NK-92 treated with Interleukin-12 subunit alpha and Interleukin-12 subunit beta, amount 100 ng/mL, for 24 hours (cell line): ENCODE measurements around the gene RASAL3.
"Not testable (repeated sequence)": the region's sequence is repeated elsewhere in the genome, so short reads cannot be mapped to it uniquely, and the experiment has no call there.

Source experiments
- DNase-seq: peaks from one replicate; lab custom pipeline; 2025; lab: John Stamatoyannopoulos, UW

RASAL3 gene

GRCh38 chr19:15473821-15474220, 9.5 kb upstream of the RASAL3 start:
- not testable (repeated sequence) for DNase-seq

- DNase-seq, result no peak
Measured at GRCh38 chr19:15471639-15472101, 7.3 kb upstream of the RASAL3 start.

- no peak for DNase-seq
Measured at GRCh38 chr19:15469513-15470297, 5.4 kb upstream of the RASAL3 start.

GRCh38 chr19:15468675-15469512, 4.5 kb upstream of the RASAL3 start:
- no peak for DNase-seq

GRCh38 chr19:15467734-15468214, 3.4 kb upstream of the RASAL3 start:
- DNase-seq, result no peak

- peak; percentile 41 for DNase-seq
Measured at GRCh38 chr19:15466851-15467733, 2.7 kb upstream of the RASAL3 start.

- DNase-seq, result peak; percentile 74
Measured at GRCh38 chr19:15463861-15464371, 428 bp downstream of the RASAL3 start.

GRCh38 chr19:15461694-15462093, 2.6 kb downstream of the RASAL3 start:
- no peak for DNase-seq

GRCh38 chr19:15457701-15458484, 6.5 kb downstream of the RASAL3 start:
- no peak for DNase-seq

- no peak for DNase-seq
Measured at GRCh38 chr19:15456871-15457700, 7.3 kb downstream of the RASAL3 start.

GRCh38 chr19:15456441-15456840, 7.9 kb downstream of the RASAL3 start:
- no peak for DNase-seq

GRCh38 chr19:15455996-15456395, 8.3 kb downstream of the RASAL3 start:
- DNase-seq, result no peak

GRCh38 chr19:15453906-15454860, 10.2 kb downstream of the RASAL3 start:
- no peak for DNase-seq

GRCh38 chr19:15453091-15453578, 11.2 kb downstream of the RASAL3 start:
- no peak for DNase-seq

- DNase-seq, result no peak
Measured at GRCh38 chr19:15452111-15453047, 12.0 kb downstream of the RASAL3 start.

GRCh38 chr19:15450528-15450890, 13.8 kb downstream of the RASAL3 start:
- no peak for DNase-seq
